IMR-90 (cell line): Measurements from ENCODE around the gene CRYBA4. TPM values are rescaled to one million over a fixed set of nuclear protein-coding genes. Genes with fewer than 3 reads are reported as not detected.
A peak's percentile ranks its signal among the peaks of the same experiment; 100 is the strongest.

Experiments used
- ATAC-seq: fragments of 200-7000 bp; cut with Tn5 transposase; 2 replicates; pipeline ENCODE4 v1.9.1; 2020; ENCODE audit warnings: low read depth, mild to moderate bottlenecking, moderate library complexity
- BruUV-seq: library from RNA; stranded (reverse); fragments of 400-500 nt; replicated peaks from 2 replicates; lab custom pipeline; 2021; lab: Mats Ljungman, UMichigan
- CTCF ChIA-PET: fragments of 300-600 bp; formaldehyde crosslinking; extraction: SDS; loops from one replicate; lab custom pipeline; 2021; ENCODE audit warnings: antibody characterized with exemption; lab: Yijun Ruan, JAX
- POLR2A ChIA-PET: fragments of 300-600 bp; sonication (Branson Sonifier 250); formaldehyde crosslinking; loops from one replicate; lab custom pipeline; 2022; ENCODE audit warnings: antibody characterized with exemption; ENCODE audit not compliant: unreplicated experiment; lab: Charles Lee
- DNase-seq: peaks from one replicate; pipeline ENCODE4 v3.0.0; 2013
- H2AFZ ChIP-seq: replicated peaks from 2 replicates; pipeline ENCODE3; 2013; ENCODE audit warnings: low read length, mild to moderate bottlenecking; ENCODE audit not compliant: poor library complexity
- H2AK5ac ChIP-seq: 2 replicates; pipeline ENCODE4 v1.6.1; 2013; ENCODE audit warnings: low read depth, low read length, inconsistent platforms
- H2AK9ac ChIP-seq: replicated peaks from 2 replicates; pipeline ENCODE3; 2013; ENCODE audit warnings: mild to moderate bottlenecking, low read depth, low read length, moderate library complexity; ENCODE audit not compliant: poor library complexity
- H2BK120ac ChIP-seq: 2 replicates; pipeline ENCODE4 v1.6.1; 2013; ENCODE audit warnings: low read depth, low read length, inconsistent platforms
- H2BK15ac ChIP-seq: 3 replicates; pipeline ENCODE4 v1.6.1; 2013; ENCODE audit warnings: low read depth, low read length, inconsistent platforms
- H2BK20ac ChIP-seq: 2 replicates; pipeline ENCODE4 v1.6.1; 2013; ENCODE audit warnings: low read depth, mild to moderate bottlenecking, inconsistent platforms, low read length, moderate library complexity
- H2BK5ac ChIP-seq: 2 replicates; pipeline ENCODE4 v1.6.1; 2013; ENCODE audit warnings: mild to moderate bottlenecking, low read depth, low read length, inconsistent platforms; ENCODE audit not compliant: poor library complexity, severe bottlenecking
- H3K14ac ChIP-seq: replicated peaks from 2 replicates; pipeline ENCODE4 v1.6.1; 2013; ENCODE audit warnings: low read depth, low read length, inconsistent platforms
- H3K18ac ChIP-seq: 2 replicates; pipeline ENCODE4 v1.6.1; 2013; ENCODE audit warnings: low read depth, low read length, control low read depth
- H3K23ac ChIP-seq: 2 replicates; pipeline ENCODE4 v1.6.1; 2013; ENCODE audit warnings: low read depth, low read length, inconsistent platforms
- H3K27ac ChIP-seq: 2 replicates; pipeline ENCODE4 v1.5.1; 2013; ENCODE audit warnings: mild to moderate bottlenecking, control low read depth, low read length; ENCODE audit not compliant: insufficient read depth
- H3K27me3 ChIP-seq: 2 replicates; pipeline ENCODE4 v1.6.1; 2013; ENCODE audit warnings: low read length; ENCODE audit not compliant: control insufficient read depth, insufficient read depth
- H3K36me3 ChIP-seq: 2 replicates; pipeline ENCODE4 v1.6.1; 2013; ENCODE audit warnings: low read length, mixed read lengths; ENCODE audit not compliant: control insufficient read depth, insufficient read depth
- H3K4ac ChIP-seq: 2 replicates; pipeline ENCODE4 v1.6.1; 2013; ENCODE audit warnings: low read depth, low read length, inconsistent platforms
- H3K4me1 ChIP-seq: 2 replicates; pipeline ENCODE4 v1.6.1; 2013; ENCODE audit warnings: low read length, mixed read lengths; ENCODE audit not compliant: control insufficient read depth, insufficient read depth
- H3K4me2 ChIP-seq: 2 replicates; pipeline ENCODE4 v1.6.1; 2013; ENCODE audit warnings: low read depth, mild to moderate bottlenecking, control low read depth, low read length, moderate library complexity
- H3K4me3 ChIP-seq: 2 replicates; pipeline ENCODE4 v1.5.1; 2013; ENCODE audit warnings: low read depth, mild to moderate bottlenecking, control low read depth, low read length, moderate library complexity; ENCODE audit not compliant: insufficient read depth
- H3K56ac ChIP-seq: 2 replicates; pipeline ENCODE4 v1.6.1; 2013; ENCODE audit warnings: low read length, inconsistent platforms; ENCODE audit not compliant: insufficient read depth; ENCODE audit errors: extremely low read depth
- H3K79me1 ChIP-seq, 2 experiments: 2 replicates each; pipeline ENCODE4 v1.6.1; 2013; ENCODE audit warnings: low read length in 2 of 2, inconsistent platforms in 1 of 2, low read depth in 1 of 2
- H3K9ac ChIP-seq: 2 replicates; pipeline ENCODE4 v1.6.1; 2013; ENCODE audit warnings: low read depth, low read length, control low read depth
- H3K9me1 ChIP-seq: 2 replicates; pipeline ENCODE4 v1.6.1; 2013; ENCODE audit warnings: low read length, inconsistent platforms; ENCODE audit not compliant: insufficient read depth
- H3K9me3 ChIP-seq: 2 replicates; pipeline ENCODE4 v1.6.1; 2013; ENCODE audit warnings: low read length; ENCODE audit not compliant: control insufficient read depth, insufficient read depth
- H4K20me1 ChIP-seq: 2 replicates; pipeline ENCODE4 v1.6.1; 2013; ENCODE audit warnings: low read length, inconsistent platforms; ENCODE audit not compliant: insufficient read depth
- H4K5ac ChIP-seq: 2 replicates; pipeline ENCODE4 v1.6.1; 2013; ENCODE audit warnings: mild to moderate bottlenecking, low read depth, low read length, control low read depth
- H4K8ac ChIP-seq, 2 experiments: 2 replicates each; pipeline ENCODE4 v1.6.1; 2013; ENCODE audit warnings: low read depth in 2 of 2, low read length in 2 of 2, control low read depth in 1 of 2, inconsistent platforms in 1 of 2
- H4K91ac ChIP-seq: 2 replicates; pipeline ENCODE4 v1.6.1; 2013; ENCODE audit warnings: low read depth, low read length, inconsistent platforms; ENCODE audit not compliant: insufficient read depth
- FOS ChIP-seq: fragments of 150-350 bp; IDR thresholded peaks from 2 replicates; pipeline ENCODE4 v1.6.1; 2016; ENCODE audit warnings: low read depth, low read length
- MXI1 ChIP-seq: IDR thresholded peaks from 2 replicates; pipeline ENCODE4 v1.6.1; 2012; ENCODE audit warnings: low read depth, mild to moderate bottlenecking, low read length, moderate library complexity, borderline replicate concordance
- NFE2L2 ChIP-seq: fragments of 150-350 bp; IDR thresholded peaks from 2 replicates; pipeline ENCODE4 v1.6.1; 2016; ENCODE audit warnings: low read depth, mild to moderate bottlenecking, low read length
- POLR2A ChIP-seq: IDR thresholded peaks from 2 replicates; pipeline ENCODE4 v1.6.1; 2012; ENCODE audit warnings: mild to moderate bottlenecking, low read depth, low read length
- RAD21 ChIP-seq: IDR thresholded peaks from 2 replicates; pipeline ENCODE4 v1.6.1; 2012; ENCODE audit warnings: low read length, improper control_type of control experiment
- SMC3 ChIP-seq: fragments of 150-350 bp; IDR thresholded peaks from 2 replicates; pipeline ENCODE4 v1.6.1; 2016; ENCODE audit warnings: low read depth, mild to moderate bottlenecking, antibody characterized with exemption, low read length, moderate library complexity
- WGBS, 2 experiments: methylation state at CpG; one replicate each; pipeline versions ENCODE4 v1.1.5 to v1.1.7; 2013; ENCODE audit warnings: missing lambda C conversion rate in 2 of 2; ENCODE audit not compliant: insufficient read length in 1 of 2; ENCODE audit errors: extremely low coverage in 2 of 2; 5-methylcytosine and 5-hydroxymethylcytosine counted together
- dilution Hi-C: fragments of 300-500 bp; cut with HindIII; formaldehyde crosslinking; loops from one replicate; pipeline ENCODE4 v1.14.3; 2018; ENCODE audit warnings: low sequenced_read_pairs; ENCODE audit not compliant: unreplicated experiment
- in situ Hi-C: fragments of 300-500 bp; cut with MboI; formaldehyde crosslinking; loops from 3 replicates; pipeline ENCODE4 v1.14.3; 2019; ENCODE audit warnings: low sequenced_read_pairs, inconsistent platforms, mixed read lengths
- intact Hi-C: fragments of 100-400 bp; cut with micrococcal nuclease; formaldehyde crosslinking; loops from 2 replicates; pipeline ENCODE4 v1.10.0; 2022
- polyA plus RNA-seq, 3 experiments: library from polyadenylated mRNA; depleted of rRNA; stranded (reverse); fragments of >200 nt; gene quantifications; 2 replicates each; pipeline ENCODE4 v1.2.3, GENCODE V29; 2012; ENCODE audit warnings: low replicate concordance in 1 of 3
- total RNA-seq: library from RNA; depleted of rRNA; stranded (reverse); fragments of >200 nt; gene quantifications from 2 replicates; pipeline ENCODE4 v1.2.3, GENCODE V29; 2012

CRYBA4 gene
- total and polyA plus RNA-seq, 2 of the 4 experiments (the other 2 are of a cell fraction): not detected

GRCh38 chr22:26673486-26673885 lies 51.7 kb downstream of the CRYBA4 start:
- Histone ChIP-seq H3K23ac (peak overlapping the region; percentile 81), H3K9me1 (peaks cover 23% of the 10 kb centered on the region), H3K56ac (peak overlapping the region; percentile 95), H3K9ac (peak overlapping the region; percentile 90), H3K4me2 (peak overlapping the region; percentile 99), H2BK5ac (peak overlapping the region; percentile 85), H2BK20ac (no peak overlapping the region), H3K14ac (peak overlapping the region; percentile 93), H4K20me1 (0 out of 2 replicates have a peak, but pooled peaks cover 3% of the 10 kb centered on the region), H2AFZ (peak overlapping the region; percentile 93), H3K4me1 (peaks cover 10% of the 10 kb centered on the region), H3K27me3 (no peaks in the 10 kb centered on the region), H3K18ac (peak overlapping the region; percentile 40), H2BK120ac (peak overlapping the region; percentile 56; the same call in 1 of the 2 replicates), H4K91ac (peak overlapping the region; percentile 97), H3K4ac (peak overlapping the region; percentile 95), H2AK5ac (peak overlapping the region; percentile 69), H2AK9ac (peak overlapping the region; percentile 100), H3K79me1 (peaks cover 24 to 46% of the 10 kb centered on the region in 2 experiments), H4K8ac (peak overlapping the region; percentile 72 to 98), H3K9me3 (no peaks in the 10 kb centered on the region), H4K5ac (peak overlapping the region; percentile 84), H2BK15ac (0 out of 3 replicates have a peak overlapping the region, but pooled peaks have one; percentile 9), H3K4me3 (peak overlapping the region; percentile 73), H3K27ac (peak overlapping the region; percentile 92), H3K36me3 (no peaks in the 10 kb centered on the region)
- no peak; the same call in 1 of the 2 replicates for ATAC-seq
- ChIA-PET POLR2A (interaction anchor here (0.6 kb wide), 1 partner anchor 8 kb away, joined by 3 read pairs; no protein-coding TSS in a partner anchor), CTCF (interaction anchor here (0.6 kb wide), 1 partner anchor 187 kb away, joined by 3 read pairs; no protein-coding TSS in a partner anchor)
- BruUV-seq: TSS peak; percentile 57
- 40% methylated on average over 1 of the region's 4 CpGs; no CpG with 5 or more reads in 1 of the 2 experiments for WGBS, 2 experiments
- no peak for DNase-seq
- in situ Hi-C loops (no loop called here), intact Hi-C loops (loop anchor here (10.0 kb wide), 3 partner anchors 221 to 441 kb away; no protein-coding TSS in a partner anchor), dilution Hi-C loops (no loop called here)
- TF ChIP-seq NFE2L2: no peak
- no peak for TF ChIP-seq POLR2A
- no peak for TF ChIP-seq RAD21
- TF ChIP-seq MXI1: no peak
- TF ChIP-seq SMC3: no peak
- no peak for TF ChIP-seq FOS
